Measurements from ENCODE around the gene ARID3B. TPM values are rescaled to one million over a fixed set of nuclear protein-coding genes. Genes with fewer than 3 reads are reported as not detected.
A peak's percentile ranks its signal among the peaks of the same experiment; 100 is the strongest.

Gene ARID3B
- total RNA-seq, 1 experiment from 2014 or later = 19.0 TPM

DNA sequence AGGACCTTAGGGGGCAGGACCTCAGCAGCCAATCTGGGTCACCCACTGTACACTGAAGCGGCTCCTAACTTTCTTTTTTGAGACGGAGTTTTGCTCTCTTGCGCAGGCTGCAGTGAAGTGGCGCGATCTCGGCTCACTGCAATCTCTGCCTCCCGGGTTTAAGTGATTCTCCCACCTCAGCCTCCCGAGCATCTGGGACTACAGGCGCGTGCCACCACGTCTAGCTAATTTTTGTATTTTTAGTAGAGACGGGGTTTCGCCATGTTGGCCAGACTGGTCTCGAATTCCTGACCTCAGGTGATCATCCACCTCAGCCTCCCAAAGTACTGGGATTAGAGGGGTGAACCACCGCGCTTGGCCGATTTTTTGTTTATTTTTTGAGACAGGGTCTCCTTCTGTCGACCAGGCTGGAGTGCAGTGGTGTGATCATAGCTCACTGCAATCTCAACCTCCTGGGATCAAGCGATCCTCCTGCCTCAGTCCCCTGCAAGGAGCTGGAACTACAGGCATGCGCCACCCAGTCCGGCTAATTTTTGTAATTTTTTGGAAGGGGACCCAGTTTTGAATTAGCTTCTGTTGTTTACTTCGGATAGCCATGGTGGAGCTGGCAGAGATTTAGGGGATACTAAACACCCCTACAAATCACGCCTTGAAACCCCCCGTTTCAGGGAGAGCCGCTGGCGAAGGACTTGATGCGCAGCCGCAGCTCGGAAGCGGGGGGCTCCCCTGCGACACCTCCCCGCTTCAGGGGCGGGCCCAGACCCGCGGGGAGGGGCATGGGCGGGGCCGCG is 73.1 kb downstream of the ARID3B start:
- Histone ChIP-seq H3K36me3 (ENCODE audit: low read depth, low read length) (no peaks in the 10 kb centered on the region), H4K20me1 (ENCODE audit: low read length) (peaks cover 26% of the 10 kb centered on the region), H3F3A (ENCODE audit: low read length, unreplicated experiment) (no peaks in the 10 kb centered on the region), H3K27me3 (ENCODE audit: low read length) (no peaks in the 10 kb centered on the region), H3K4me2 (ENCODE audit: low read length) (peak overlapping the region; percentile 99), H3K27ac (ENCODE audit: low read length) (no peak overlapping the region), H3K9ac (ENCODE audit: low read length) (peak overlapping the region; percentile 98; the same call in 1 of the 2 replicates), H3K4me3 (ENCODE audit: low read length) (peak overlapping the region; percentile 100), H2AFZ (ENCODE audit: low read length) (peak overlapping the region; percentile 90), H3K79me2 (ENCODE audit: low read length) (peaks cover 42% of the 10 kb centered on the region), H3K9me3 (ENCODE audit: low read length) (no peaks in the 10 kb centered on the region), H3K4me1 (ENCODE audit: insufficient read depth, low read length) (peaks cover 16% of the 10 kb centered on the region), H3K9me2 (replicated peaks; ENCODE audit: low read length) (no peaks in the 10 kb centered on the region)
- intact Hi-C loops (cut with micrococcal nuclease) = no loop called here
- DNase-seq = no peak
- CTCF ChIA-PET = no interaction called here
- TF ChIP-seq, protein P1, sequence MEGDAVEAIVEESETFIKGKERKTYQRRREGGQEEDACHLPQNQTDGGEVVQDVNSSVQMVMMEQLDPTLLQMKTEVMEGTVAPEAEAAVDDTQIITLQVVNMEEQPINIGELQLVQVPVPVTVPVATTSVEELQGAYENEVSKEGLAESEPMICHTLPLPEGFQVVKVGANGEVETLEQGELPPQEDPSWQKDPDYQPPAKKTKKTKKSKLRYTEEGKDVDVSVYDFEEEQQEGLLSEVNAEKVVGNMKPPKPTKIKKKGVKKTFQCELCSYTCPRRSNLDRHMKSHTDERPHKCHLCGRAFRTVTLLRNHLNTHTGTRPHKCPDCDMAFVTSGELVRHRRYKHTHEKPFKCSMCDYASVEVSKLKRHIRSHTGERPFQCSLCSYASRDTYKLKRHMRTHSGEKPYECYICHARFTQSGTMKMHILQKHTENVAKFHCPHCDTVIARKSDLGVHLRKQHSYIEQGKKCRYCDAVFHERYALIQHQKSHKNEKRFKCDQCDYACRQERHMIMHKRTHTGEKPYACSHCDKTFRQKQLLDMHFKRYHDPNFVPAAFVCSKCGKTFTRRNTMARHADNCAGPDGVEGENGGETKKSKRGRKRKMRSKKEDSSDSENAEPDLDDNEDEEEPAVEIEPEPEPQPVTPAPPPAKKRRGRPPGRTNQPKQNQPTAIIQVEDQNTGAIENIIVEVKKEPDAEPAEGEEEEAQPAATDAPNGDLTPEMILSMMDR (conservative IDR thresholded peaks at IDR 0.05; ENCODE audit: low read depth, low read length) = no peak
- TF ChIP-seq EZH2phosphoT487 (IDR thresholded peaks at IDR 0.05; ENCODE audit: borderline replicate concordance, low read length) (no peak), EZH2 (IDR thresholded peaks at IDR 0.05; ENCODE audit: low read length, unreplicated experiment) (no peak)
- ATAC-seq = no peak
- POLR2A ChIA-PET (ENCODE audit: unreplicated experiment) = no interaction called here
- no TSS peak for BruUV-seq (replicated peaks)

DNA sequence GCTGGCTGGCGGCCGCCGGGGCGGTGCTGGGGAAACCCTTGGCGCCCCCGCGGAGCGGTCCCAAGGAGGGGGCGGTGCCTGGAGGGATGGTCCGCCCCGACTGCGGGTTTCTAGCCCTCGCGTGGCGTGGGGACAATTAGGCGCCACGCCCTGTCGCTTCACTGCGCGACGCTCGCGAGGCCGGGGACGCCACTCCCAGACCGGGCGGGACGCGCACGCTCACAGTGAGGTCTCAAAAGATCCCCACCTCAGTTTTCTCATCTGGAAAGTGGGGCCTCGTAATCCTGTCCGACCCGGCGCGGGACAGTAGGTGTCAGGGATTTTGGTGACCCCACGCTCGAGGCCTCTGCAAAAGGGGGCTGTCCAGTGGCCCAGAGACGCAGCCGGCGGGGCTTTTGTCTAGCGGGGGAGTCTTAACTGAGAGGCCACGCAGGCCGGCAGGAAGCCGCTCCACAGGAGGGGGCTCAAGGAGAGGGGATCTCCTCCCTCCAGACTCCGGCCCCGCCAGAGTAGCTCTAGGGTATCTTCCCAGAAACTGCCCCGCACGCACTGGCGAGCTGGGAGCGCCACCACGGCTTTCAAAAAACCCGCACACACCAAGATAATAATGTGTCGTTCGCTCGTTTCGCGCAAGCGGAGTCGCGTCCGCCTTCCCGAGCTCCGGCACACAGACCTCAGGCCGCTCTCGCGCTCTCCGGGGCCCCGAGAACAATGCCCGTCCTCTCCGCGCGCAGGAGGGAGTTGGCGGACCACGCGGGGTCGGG is 73.9 kb downstream of the ARID3B start:
- no peaks in the 10 kb centered on the region for H3K9me3 ChIP-seq (ENCODE audit: low read length)
- POLR2A ChIA-PET (ENCODE audit: unreplicated experiment) = no interaction called here
- BruUV-seq (replicated peaks) = TSS peak; percentile 89
- H3K79me2 ChIP-seq (ENCODE audit: low read length) = peaks cover 50% of the 10 kb centered on the region
- intact Hi-C loops (cut with micrococcal nuclease) = loop anchor here (5.0 kb wide), 1 partner anchor 243 kb away; no protein-coding TSS in a partner anchor
- peaks cover 26% of the 10 kb centered on the region for H4K20me1 ChIP-seq (ENCODE audit: low read length)
- CTCF ChIA-PET = no interaction called here
- H3K27ac ChIP-seq (ENCODE audit: low read length) = peak overlapping the region; percentile 68
- peak; percentile 68 for DNase-seq
- peak overlapping the region; percentile 98 for H3K9ac ChIP-seq (ENCODE audit: low read length)
- H3K4me1 ChIP-seq (ENCODE audit: insufficient read depth, low read length) = peaks cover 16% of the 10 kb centered on the region
- TF ChIP-seq, protein P1 (conservative IDR thresholded peaks at IDR 0.05; ENCODE audit: low read depth, low read length) = no peak
- TF ChIP-seq EZH2phosphoT487 (IDR thresholded peaks at IDR 0.05; ENCODE audit: borderline replicate concordance, low read length) = no peak
- no peak for TF ChIP-seq EZH2 (IDR thresholded peaks at IDR 0.05; ENCODE audit: low read length, unreplicated experiment)
- peak overlapping the region; percentile 99 for H3K4me2 ChIP-seq (ENCODE audit: low read length)
- no peaks in the 10 kb centered on the region for H3K9me2 ChIP-seq (replicated peaks; ENCODE audit: low read length)
- peaks cover 7% of the 10 kb centered on the region; the same call in 1 of the 2 replicates for H3K36me3 ChIP-seq (ENCODE audit: low read depth, low read length)
- no peaks in the 10 kb centered on the region for H3F3A ChIP-seq (ENCODE audit: low read length, unreplicated experiment)
- peak overlapping the region; percentile 90 for H2AFZ ChIP-seq (ENCODE audit: low read length)
- peak overlapping the region; percentile 100 for H3K4me3 ChIP-seq (ENCODE audit: low read length)
- no peaks in the 10 kb centered on the region for H3K27me3 ChIP-seq (ENCODE audit: low read length)
- ATAC-seq = peak; percentile 44
